ENCODE results near the gene DBNDD1. TPM values are rescaled to one million over a fixed set of nuclear protein-coding genes. Genes with fewer than 3 reads are reported as not detected.

Gene DBNDD1
- total and polyA plus RNA-seq, 10 of the 15 experiments (the other 5 are each of a cell fraction or from before 2014, with no cell fraction given): 0.06 to 4.6 (median 0.55) TPM

GRCh38 chr16:90020838-90021382, 1.7 kb upstream of the DBNDD1 start:
- Histone ChIP-seq H3K4me1 (ENCODE audit: control insufficient read depth, insufficient read depth, low read length) (no peaks in the 10 kb centered on the region), H3K9ac (ENCODE audit: control insufficient read depth, insufficient read depth, low read length) (no peak overlapping the region), H3K36me3 (ENCODE audit: control insufficient read depth in 2 of 2, insufficient read depth in 2 of 2, low read length in 1 of 2) (no peaks in the 10 kb centered on the region), H3K27me3 (replicated peaks in 1 of 2; ENCODE audit: control insufficient read depth in 2 of 2, insufficient read depth in 2 of 2, low read length in 1 of 2) (peaks cover 5 to 7% of the 10 kb centered on the region in 2 experiments; a peak in 3 of 4 replicates), H3K4me2 (ENCODE audit: control insufficient read depth, insufficient read depth) (no peak overlapping the region), H3K9me3 (replicated peaks; ENCODE audit: control insufficient read depth, insufficient read depth, low read length) (no peaks in the 10 kb centered on the region), H3K27ac (ENCODE audit: control insufficient read depth, insufficient read depth) (no peak overlapping the region), H2AFZ (ENCODE audit: control insufficient read depth, low read depth, low read length) (no peak overlapping the region), H4K20me1 (ENCODE audit: control insufficient read depth, insufficient read depth) (no peaks in the 10 kb centered on the region), H3K79me2 (ENCODE audit: control insufficient read depth, insufficient read depth, low read length) (no peaks in the 10 kb centered on the region), H3K4me3 (no peak overlapping the region)
- RAD21 ChIA-PET (ENCODE audit: unreplicated experiment): interaction anchor here (0.8 to 1.3 kb wide), 2 partner anchors 14 to 48 kb away, joined by 3 read pairs; no protein-coding TSS in a partner anchor
- POLR2A ChIA-PET: interaction anchor here (1.2 kb wide), 1 partner anchor 48 kb away, joined by 3 read pairs; no protein-coding TSS in a partner anchor
- SMC1A ChIA-PET (ENCODE audit: uncharacterized antibody, unreplicated experiment): interaction anchor here (1.1 kb wide), 1 partner anchor 103 kb away, joined by 3 read pairs; no protein-coding TSS in a partner anchor
- CTCF ChIA-PET: interaction anchor here (0.7 to 1.8 kb wide), 10 partner anchors 10 to 315 kb away, joined by 3 to 6 read pairs (median 5); partner anchors contain the start of genes MC1R and TCF25
- no peak for ATAC-seq
- intact Hi-C loops (cut with micrococcal nuclease; ENCODE audit: unreplicated experiment): no loop called here
- 34% methylated on average over 2 of the region's 2 CpGs for WGBS (ENCODE audit: insufficient coverage, insufficient replicate concordance, low lambda C conversion rate, missing lambda C conversion rate)
- FAIRE-seq: no peak
- no TSS peak for BruUV-seq (replicated peaks)
- in situ Hi-C loops (cut with MboI): no loop called here
- no peak for DNase-seq (ENCODE audit: low read depth, low spot score)
- TF ChIP-seq NFIC (IDR thresholded peaks at IDR 0.05; ENCODE audit: low read depth, low read length) (no peak), RELB (IDR thresholded peaks at IDR 0.05; ENCODE audit: low read depth) (no peak), BRCA1 (IDR thresholded peaks at IDR 0.05; ENCODE audit: low read depth, low read length) (no peak), PAX5 (IDR thresholded peaks at IDR 0.05; ENCODE audit: borderline replicate concordance, low read depth, low read length) (no peak), MTA3 (IDR thresholded peaks at IDR 0.05; ENCODE audit: borderline replicate concordance, low read length) (no peak), BCL3 (IDR thresholded peaks at IDR 0.05; ENCODE audit: borderline replicate concordance, insufficient read depth, low read depth, low read length, poor library complexity, severe bottlenecking) (no peak), SP1 (IDR thresholded peaks at IDR 0.05; ENCODE audit: low read depth, low read length) (no peak), ZNF384 (IDR thresholded peaks at IDR 0.05; ENCODE audit: borderline replicate concordance, low read depth, low read length) (no peak), ZNF592 (IDR thresholded peaks at IDR 0.05) (no peak), POLR2AphosphoS2 (IDR thresholded peaks at IDR 0.05; ENCODE audit: low read depth, low read length) (no peak), EED (IDR thresholded peaks at IDR 0.05; ENCODE audit: low read depth) (no peak), EP300 (IDR thresholded peaks at IDR 0.05; ENCODE audit: borderline replicate concordance in 1 of 2, control insufficient read depth in 1 of 2, low read depth in 2 of 2, low read length in 2 of 2) (no peak), HCFC1 (IDR thresholded peaks at IDR 0.05; ENCODE audit: low read length) (no peak)
